PFSK-1 (cell line): ENCODE data around the gene PACSIN1.

Experiments used
- FOXP2 ChIP-seq: optimal IDR thresholded peaks from 2 replicates; pipeline ENCODE3; 2011; ENCODE audit warnings: borderline replicate concordance, control low read depth, inconsistent platforms; ENCODE audit not compliant: insufficient read depth; ENCODE audit errors: extremely low read length, extremely low read depth
- POLR2AphosphoS5 ChIP-seq: IDR thresholded peaks from 2 replicates; pipeline ENCODE4 v1.6.1; 2012; ENCODE audit warnings: low read depth, mild to moderate bottlenecking, control low read depth, low read length, moderate library complexity
- SIN3A ChIP-seq: IDR thresholded peaks from 2 replicates; pipeline ENCODE4 v1.6.1; 2012; ENCODE audit warnings: mild to moderate bottlenecking, low read length, moderate library complexity, borderline replicate concordance; ENCODE audit not compliant: insufficient read depth
- TAF1 ChIP-seq: IDR thresholded peaks from 2 replicates; pipeline ENCODE4 v1.6.1; 2012; ENCODE audit warnings: low read length, control low read depth, borderline replicate concordance; ENCODE audit not compliant: insufficient read depth
- TF ChIP-seq, protein P1 (sequence below), 2 experiments: IDR thresholded peaks; 2 replicates each; pipeline versions ENCODE4 v1.6.1 to v1.8.0; 2011 to 2012; ENCODE audit warnings: low read depth in 2 of 2, low read length in 2 of 2, control low read depth in 1 of 2, inconsistent platforms in 1 of 2, mild to moderate bottlenecking in 1 of 2, moderate library complexity in 1 of 2; ENCODE audit not compliant: insufficient read depth in 1 of 2

Gene PACSIN1

DNA sequence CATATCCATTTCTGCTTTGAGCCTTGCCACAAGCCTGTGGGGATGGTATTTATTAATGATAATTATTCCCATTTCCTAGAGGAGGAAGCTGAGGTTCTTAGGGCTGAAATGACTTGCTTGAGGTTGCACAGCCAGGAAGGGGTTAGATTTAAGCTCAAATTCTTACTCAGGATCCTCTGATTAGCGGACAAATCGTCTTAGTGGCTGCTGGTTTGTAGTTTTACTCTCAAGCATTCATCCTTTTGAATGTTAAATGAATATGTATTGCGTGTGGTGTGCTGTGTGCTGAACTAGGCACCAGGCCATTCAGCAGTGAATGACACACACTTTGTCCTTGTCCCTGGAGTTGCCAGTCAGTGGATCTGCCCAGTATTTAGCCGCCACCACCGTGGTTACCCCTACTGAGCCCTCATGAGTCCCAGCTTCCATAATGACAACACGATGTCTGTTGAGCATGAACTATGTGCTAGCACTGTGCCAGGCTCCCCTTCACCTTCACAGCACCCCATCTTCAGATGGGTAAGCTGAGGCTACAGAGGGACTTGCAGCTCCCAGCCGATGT lies 10.0 kb downstream of the PACSIN1 start:
- TF ChIP-seq TAF1 (no peak), POLR2AphosphoS5 (no peak), SIN3A (no peak), FOXP2 (no peak)
- TF ChIP-seq, protein P1, sequence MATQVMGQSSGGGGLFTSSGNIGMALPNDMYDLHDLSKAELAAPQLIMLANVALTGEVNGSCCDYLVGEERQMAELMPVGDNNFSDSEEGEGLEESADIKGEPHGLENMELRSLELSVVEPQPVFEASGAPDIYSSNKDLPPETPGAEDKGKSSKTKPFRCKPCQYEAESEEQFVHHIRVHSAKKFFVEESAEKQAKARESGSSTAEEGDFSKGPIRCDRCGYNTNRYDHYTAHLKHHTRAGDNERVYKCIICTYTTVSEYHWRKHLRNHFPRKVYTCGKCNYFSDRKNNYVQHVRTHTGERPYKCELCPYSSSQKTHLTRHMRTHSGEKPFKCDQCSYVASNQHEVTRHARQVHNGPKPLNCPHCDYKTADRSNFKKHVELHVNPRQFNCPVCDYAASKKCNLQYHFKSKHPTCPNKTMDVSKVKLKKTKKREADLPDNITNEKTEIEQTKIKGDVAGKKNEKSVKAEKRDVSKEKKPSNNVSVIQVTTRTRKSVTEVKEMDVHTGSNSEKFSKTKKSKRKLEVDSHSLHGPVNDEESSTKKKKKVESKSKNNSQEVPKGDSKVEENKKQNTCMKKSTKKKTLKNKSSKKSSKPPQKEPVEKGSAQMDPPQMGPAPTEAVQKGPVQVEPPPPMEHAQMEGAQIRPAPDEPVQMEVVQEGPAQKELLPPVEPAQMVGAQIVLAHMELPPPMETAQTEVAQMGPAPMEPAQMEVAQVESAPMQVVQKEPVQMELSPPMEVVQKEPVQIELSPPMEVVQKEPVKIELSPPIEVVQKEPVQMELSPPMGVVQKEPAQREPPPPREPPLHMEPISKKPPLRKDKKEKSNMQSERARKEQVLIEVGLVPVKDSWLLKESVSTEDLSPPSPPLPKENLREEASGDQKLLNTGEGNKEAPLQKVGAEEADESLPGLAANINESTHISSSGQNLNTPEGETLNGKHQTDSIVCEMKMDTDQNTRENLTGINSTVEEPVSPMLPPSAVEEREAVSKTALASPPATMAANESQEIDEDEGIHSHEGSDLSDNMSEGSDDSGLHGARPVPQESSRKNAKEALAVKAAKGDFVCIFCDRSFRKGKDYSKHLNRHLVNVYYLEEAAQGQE (IDR thresholded peaks at IDR 0.05; ENCODE audit: insufficient read depth in 1 of 2, low read depth in 2 of 2, low read length in 2 of 2), result no peak

DNA sequence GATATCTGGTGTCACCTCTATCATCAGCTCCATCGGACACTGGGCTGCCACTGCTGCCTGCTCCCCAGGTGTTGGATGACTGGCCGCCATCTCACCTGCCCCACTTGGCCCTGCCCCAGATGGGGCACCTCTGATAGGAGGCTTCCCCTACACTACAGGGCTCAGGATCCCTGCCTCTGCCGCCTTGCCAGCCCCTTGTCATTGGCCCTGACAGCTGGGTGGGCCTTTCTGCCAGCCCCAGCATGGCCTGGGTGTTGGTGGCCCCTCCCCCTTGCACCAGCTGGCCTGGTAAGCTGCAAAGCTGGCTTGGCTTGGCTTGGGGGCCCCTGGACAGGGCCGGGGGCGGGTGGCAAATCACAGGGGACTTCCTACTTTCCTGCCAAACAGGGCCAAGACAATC lies 10.6 kb downstream of the PACSIN1 start:
- TF ChIP-seq TAF1 (no peak), SIN3A (no peak), FOXP2 (no peak), POLR2AphosphoS5 (no peak)
- TF ChIP-seq, protein P1 (IDR thresholded peaks at IDR 0.05; ENCODE audit: insufficient read depth in 1 of 2, low read depth in 2 of 2, low read length in 2 of 2), result no peak

DNA sequence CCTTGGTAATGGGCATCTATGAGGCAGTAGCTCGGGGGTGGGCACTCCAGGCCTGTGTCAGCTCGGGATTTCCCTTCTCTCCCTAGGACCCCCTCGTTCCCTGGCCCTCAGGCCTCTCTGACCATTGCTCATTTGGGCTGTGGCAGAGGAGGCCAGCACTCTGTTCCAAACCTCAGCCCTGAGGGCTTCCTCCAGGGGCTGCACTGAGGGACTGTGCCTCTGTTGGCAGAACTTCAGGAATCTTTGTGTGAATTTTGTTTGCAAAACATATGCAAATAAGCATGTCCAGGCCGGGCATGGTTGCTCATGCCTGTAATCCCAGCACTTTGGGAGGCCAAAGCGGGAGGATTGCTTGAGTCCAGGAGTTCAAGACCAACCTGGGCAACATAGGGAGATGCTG lies 11.0 kb downstream of the PACSIN1 start:
- no peak for TF ChIP-seq TAF1
- TF ChIP-seq SIN3A, result no peak
- TF ChIP-seq, protein P1 (IDR thresholded peaks at IDR 0.05; ENCODE audit: insufficient read depth in 1 of 2, low read depth in 2 of 2, low read length in 2 of 2), result no peak
- no peak for TF ChIP-seq POLR2AphosphoS5
- no peak for TF ChIP-seq FOXP2

DNA sequence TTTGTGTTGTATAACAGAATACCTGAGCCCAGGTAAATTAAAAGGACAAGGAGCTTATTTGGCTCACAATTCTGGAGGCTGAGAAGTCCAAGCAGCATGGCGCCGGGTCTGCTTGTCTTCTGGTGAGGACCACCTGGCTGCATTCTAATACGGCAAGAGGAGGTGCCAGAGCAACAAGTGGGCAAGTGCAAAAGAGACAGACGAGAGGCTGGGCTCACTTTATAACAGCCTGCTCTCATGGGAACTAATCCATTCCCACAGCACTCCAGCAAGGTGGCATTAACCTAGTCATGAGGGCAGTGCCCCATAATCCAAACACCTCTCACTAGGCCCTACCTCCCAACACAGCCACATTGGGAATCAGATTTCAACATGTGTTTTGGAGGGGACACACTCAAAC lies 12.9 kb downstream of the PACSIN1 start:
- TF ChIP-seq, protein P1 (IDR thresholded peaks at IDR 0.05; ENCODE audit: insufficient read depth in 1 of 2, low read depth in 2 of 2, low read length in 2 of 2), result no peak
- TF ChIP-seq SIN3A, result no peak
- TF ChIP-seq FOXP2, result no peak
- no peak for TF ChIP-seq POLR2AphosphoS5
- no peak for TF ChIP-seq TAF1

DNA sequence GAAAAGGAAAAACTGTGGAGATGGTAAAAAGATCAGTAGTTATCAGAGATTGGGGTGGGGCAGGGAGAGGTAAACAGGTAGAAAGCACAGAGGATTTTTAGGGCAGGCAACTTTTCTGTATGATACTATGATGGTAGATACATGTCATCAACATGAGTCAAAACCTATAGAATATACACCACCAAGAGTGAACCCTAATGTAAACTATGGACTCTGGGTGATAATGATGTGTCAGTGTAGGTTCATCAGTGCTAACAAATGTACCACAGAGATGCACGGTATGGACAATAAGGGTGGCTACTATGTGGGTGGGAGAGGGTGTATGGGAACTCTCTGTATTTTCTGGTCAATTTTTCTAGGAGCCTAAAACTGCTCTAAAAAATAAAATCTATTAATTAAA lies 18.5 kb downstream of the PACSIN1 start:
- TF ChIP-seq POLR2AphosphoS5 (no peak), FOXP2 (no peak), TAF1 (no peak), SIN3A (no peak)
- TF ChIP-seq, protein P1 (IDR thresholded peaks at IDR 0.05; ENCODE audit: insufficient read depth in 1 of 2, low read depth in 2 of 2, low read length in 2 of 2), result no peak
